HG02759 (cell line): ENCODE measurements around the gene COL6A3.

Source experiments
- ATAC-seq: cut with Tn5 transposase; IDR thresholded peaks from one replicate; pipeline ENCODE4 v1.9.1; 2021; ENCODE audit warnings: mild to moderate bottlenecking, moderate library complexity; ENCODE audit not compliant: unreplicated experiment

Gene COL6A3, protein sequence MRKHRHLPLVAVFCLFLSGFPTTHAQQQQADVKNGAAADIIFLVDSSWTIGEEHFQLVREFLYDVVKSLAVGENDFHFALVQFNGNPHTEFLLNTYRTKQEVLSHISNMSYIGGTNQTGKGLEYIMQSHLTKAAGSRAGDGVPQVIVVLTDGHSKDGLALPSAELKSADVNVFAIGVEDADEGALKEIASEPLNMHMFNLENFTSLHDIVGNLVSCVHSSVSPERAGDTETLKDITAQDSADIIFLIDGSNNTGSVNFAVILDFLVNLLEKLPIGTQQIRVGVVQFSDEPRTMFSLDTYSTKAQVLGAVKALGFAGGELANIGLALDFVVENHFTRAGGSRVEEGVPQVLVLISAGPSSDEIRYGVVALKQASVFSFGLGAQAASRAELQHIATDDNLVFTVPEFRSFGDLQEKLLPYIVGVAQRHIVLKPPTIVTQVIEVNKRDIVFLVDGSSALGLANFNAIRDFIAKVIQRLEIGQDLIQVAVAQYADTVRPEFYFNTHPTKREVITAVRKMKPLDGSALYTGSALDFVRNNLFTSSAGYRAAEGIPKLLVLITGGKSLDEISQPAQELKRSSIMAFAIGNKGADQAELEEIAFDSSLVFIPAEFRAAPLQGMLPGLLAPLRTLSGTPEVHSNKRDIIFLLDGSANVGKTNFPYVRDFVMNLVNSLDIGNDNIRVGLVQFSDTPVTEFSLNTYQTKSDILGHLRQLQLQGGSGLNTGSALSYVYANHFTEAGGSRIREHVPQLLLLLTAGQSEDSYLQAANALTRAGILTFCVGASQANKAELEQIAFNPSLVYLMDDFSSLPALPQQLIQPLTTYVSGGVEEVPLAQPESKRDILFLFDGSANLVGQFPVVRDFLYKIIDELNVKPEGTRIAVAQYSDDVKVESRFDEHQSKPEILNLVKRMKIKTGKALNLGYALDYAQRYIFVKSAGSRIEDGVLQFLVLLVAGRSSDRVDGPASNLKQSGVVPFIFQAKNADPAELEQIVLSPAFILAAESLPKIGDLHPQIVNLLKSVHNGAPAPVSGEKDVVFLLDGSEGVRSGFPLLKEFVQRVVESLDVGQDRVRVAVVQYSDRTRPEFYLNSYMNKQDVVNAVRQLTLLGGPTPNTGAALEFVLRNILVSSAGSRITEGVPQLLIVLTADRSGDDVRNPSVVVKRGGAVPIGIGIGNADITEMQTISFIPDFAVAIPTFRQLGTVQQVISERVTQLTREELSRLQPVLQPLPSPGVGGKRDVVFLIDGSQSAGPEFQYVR (N-terminal part only)

DNA sequence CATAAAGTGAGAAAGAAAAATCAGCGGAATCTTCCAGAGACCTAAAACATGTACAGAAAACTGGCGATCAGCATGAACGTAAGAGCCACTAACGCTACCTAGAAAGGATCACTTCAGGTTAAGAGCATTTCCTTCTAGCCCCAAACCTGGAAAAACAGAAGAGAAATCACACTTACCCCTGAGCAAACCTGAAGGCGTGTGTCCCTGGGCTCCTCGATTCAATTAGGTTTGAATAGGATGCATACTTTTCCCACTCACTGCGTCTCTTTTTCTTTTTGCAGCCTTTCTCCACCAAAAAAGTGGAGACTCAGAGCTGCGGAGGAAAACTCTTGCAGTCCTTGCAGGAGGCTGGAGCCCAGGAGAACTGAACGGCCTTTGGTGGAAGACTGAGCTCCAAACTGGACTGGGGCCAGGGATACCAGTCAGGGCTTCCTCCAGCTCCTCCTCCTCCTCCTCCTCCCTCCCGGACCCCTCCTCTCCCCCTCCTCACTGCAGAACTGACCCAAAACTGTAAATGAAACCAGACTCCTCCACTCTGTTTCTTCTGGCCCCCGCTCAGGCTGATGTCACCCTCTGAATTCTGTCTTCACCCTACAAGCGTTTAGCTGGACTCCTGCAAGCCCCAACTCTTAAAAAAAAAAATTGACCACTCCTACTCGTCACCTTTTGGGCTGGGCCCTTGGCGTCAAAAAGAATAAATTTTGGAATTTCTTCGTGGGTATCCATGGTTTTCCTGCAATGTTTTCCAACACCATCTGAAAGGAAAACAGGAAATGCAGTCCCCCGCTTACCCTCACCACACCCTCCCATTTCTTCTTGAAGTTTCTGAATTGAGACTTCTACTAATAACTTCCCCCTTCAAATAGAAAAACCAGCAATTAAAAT is at the start of gene COL6A3:
COL6A3 (minus strand) TSS at position 388 of the 885 bp plus-strand sequence. CDS start 17,347 bp downstream, outside the sequence.
- ATAC-seq = no peak

DNA sequence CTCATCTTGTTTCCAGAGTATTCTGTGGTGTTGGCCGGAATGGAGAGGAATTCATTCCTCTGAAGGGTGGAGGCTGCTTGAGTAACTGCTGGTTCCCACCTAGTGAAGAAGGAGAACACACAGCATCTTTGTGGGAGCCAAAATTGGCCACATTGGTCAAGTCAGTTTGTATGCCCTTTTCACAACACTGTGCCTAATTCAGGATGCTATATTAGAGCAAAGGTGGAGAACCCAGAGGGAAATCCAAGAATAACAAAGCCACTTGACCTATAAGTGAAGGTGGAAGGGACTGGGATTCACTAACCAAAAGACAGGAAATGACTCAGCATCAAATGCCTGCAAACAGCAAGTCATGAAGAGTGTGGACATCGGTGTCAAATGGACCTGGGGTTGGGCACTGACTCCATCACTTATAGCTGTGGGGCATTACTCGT is 45.8 kb upstream of the COL6A3 start:
- ATAC-seq = no peak

DNA sequence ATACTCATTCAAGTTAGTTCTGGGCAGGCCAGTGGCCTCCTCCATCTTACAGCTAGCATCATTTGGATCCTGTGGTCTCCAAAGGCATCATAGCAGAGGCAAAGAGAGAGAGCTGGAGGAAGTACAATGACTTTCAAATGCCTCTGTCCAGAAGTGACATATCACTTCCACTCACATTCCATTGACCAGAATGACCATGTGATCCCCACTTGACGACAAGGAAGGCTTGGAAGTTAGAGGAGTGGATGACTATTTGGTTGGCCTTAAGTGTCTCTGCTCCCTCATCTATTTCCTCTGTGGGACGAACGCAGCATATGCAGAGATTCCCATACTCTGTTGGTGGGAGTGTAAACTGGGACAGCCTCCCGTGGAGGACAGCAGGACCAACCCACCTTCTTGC is 45.3 kb upstream of the COL6A3 start:
- ATAC-seq = no peak

DNA sequence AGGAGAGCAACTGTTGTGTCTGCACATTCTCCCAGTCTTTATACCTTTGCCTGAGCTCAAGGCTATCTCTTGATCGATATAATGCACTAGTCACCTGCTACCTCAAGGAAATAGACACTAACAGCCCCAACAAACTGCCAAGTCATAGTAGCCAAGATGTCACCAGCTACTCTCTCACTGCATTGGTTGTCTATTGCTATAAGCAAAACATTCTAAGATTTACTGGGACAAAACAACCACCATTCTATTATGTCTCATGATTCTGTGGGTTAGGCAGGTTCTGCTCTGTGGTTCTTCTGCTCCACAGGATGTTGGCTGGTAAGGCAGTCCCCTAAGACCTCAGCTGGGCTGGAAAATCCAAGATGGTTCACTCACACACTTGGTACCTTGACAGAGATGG is 44.6 kb upstream of the COL6A3 start:
- no peak for ATAC-seq

DNA sequence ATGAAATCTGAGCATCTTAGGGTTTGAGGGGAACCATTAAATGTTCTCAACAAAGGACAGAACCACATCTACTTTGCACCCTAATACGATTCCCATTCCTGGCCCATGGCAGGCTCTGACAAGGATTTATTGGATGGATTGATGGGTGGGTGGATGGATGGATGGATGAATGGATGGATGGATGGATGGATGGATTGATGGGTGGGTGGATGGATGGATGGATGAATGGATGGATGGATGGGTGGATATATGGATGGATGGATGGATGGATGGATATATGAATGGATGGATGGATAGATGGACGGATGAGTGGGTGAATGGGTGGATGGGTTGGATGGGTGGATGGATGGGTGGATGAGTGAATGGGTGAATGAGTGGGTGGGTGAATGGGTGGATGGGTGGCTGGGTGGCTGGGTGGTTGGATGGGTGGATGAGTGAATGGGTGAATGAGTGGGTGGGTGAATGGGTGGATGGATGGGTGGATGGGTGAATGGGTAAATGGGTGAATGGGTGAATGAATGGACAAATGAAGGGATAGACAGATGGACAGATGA is 43.5 kb upstream of the COL6A3 start:
- no peak for ATAC-seq

DNA sequence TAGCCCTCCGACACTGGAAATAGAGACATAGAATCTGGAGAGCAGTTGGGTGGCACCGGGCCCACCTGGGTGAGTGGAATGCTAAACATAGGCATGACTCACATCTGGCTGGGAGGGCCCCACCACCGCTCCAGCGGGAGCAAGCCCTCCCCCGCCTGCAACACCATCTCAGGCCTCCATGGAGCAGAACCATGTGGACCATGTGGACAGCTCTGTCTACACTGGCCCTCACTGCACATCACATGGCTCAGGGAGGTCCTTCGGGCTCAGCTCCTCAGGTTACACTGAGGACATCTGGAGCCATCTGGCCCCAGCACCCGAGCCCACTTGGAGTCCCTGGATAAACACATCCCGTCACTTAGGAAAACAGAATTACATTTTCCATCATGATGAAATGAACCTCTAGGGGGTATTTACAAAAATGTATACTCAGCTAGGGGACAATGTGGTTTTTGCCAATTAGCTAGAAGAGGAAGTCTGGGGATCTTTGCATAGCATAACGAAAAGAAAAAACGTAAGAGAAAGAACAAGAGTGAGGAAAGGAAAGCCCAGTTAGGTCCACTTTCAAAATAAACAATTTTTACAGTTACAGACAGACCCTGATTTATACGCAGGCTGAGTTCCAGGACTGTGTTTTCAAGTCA is 42.4 kb upstream of the COL6A3 start:
- ATAC-seq = no peak

DNA sequence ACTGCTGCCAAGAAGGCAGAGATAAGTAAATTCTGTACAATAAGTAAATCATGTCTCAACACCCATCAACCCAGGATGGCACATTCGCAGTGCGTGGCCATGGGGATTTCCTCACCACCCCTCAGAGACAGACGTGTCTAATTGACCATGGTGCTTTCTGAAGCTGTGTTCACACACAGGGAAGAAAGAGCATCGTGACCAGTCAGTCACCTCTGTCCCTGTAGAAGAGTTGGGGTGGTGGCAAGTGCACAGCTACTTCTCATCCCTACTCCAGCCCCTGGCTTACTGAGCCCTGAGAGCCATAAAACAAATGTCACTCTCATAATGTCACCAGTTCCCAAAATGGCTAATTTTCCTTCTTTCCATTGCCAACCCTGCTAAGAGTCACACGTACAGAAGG is 41.8 kb upstream of the COL6A3 start:
- no peak for ATAC-seq

DNA sequence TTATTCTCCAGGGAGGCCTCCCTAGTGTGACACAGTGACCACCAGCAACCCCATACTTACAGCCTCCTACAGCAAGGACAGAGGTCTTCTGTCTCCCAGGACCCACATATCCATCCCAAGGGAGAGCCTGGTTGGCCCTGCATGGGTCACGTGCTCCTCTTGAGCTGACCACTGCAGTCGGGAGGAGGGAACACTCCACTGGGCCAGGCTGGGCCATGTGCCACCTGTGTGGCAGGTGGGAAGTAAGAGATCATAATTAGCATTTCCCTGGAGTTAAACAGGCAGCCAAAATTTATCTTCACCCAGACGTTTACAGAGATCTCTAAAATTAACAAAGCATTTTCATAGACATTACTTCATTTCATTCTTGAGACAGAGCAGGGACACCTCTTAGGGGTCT is 39.7 kb upstream of the COL6A3 start:
- ATAC-seq = no peak

DNA sequence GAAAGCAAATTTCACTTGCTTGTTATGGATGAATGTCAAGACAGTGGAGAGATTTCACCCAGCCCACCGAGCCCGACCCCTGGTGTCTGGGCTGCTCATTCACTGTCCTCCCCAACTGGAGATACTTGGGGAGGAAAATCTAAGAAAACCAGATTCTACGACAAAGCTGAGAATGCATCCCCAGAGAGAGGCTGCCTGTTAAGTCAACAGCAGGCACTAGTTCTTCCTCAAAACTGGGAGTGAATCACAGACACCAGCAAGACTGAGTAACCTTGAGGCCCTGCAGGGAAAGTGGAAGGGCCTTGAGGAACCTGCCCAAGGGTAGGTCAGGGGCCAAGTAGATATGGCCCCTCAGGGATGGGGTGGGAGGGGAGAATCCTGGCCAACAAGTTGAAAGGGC is 38.9 kb upstream of the COL6A3 start:
- ATAC-seq = no peak

DNA sequence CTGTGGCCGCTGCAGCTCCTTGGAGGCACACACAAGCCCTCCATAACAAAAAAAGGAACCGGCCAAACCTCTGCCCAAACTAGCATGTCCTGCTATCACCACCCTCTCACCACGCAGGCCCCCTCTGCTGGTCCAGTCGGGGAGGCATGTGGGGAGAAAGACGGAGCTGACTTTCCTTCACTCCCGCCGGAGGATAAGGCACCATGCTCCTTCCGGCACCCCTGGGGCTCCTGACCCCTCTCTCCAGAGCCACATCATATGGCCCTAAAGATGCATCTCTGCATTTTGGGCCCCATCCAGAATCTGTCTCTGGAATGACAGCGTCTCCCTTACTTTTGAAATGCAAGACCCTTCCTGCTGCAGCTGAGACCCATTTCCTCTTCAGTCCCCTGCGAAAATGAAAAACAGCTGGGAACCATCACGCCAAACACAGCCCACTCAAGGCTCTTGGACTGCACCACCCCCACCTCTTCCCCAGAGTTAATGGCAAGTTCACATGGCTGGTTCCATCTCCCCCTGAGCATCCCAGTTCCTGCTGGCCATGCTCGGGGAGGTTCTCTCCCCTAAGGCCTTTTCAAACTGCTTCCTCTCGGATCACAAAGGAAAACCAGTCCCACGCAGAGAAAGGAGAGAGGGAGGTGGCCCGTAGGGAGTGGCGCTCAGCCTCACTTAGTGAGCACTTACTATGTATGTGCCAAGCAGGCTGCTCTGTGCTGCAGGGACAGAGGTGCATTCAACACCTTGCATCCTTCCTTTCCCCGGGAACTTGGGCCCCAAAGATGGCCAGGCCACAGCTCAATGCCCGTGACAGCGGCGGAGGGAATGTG is 37.9 kb upstream of the COL6A3 start:
- no peak for ATAC-seq

DNA sequence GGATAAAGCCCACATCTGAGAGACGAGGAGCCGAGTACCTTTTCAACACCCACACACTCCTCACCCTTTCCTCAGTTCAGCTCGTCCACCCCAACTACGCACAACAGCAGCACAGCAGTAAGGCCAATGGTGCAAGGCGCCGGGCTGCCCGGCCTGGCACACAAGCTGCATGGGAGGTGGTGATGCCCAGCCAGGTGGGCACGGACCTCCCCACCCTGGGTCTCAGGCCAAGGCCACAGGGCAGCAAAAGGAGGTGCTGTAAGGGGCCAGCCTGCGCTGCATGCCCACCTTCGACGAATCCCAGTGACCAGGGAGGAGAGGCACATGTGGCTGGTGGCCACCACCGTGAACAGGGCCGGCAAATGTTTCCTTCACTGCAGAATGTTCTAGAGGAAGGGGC is 36.6 kb upstream of the COL6A3 start:
- ATAC-seq = no peak

DNA sequence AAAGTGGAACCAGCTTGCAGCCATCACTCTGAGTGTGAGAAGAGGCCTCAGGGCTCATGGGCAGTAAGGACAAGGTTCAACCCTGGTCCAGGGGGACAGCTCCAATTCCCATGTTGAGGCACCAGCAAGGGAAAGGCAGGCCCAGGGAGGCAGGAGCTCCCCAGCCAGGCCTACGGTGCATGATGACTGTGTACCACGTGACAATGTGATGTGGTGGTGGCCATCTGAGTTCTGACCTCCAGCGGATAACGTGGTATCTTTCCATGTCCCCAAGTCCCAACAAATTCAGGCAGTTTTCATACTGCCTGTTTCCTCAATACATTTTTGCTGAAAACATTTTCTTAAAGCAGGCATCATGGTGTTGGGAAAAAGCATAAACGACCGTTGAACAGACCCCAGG is 36.1 kb upstream of the COL6A3 start:
- no peak for ATAC-seq

DNA sequence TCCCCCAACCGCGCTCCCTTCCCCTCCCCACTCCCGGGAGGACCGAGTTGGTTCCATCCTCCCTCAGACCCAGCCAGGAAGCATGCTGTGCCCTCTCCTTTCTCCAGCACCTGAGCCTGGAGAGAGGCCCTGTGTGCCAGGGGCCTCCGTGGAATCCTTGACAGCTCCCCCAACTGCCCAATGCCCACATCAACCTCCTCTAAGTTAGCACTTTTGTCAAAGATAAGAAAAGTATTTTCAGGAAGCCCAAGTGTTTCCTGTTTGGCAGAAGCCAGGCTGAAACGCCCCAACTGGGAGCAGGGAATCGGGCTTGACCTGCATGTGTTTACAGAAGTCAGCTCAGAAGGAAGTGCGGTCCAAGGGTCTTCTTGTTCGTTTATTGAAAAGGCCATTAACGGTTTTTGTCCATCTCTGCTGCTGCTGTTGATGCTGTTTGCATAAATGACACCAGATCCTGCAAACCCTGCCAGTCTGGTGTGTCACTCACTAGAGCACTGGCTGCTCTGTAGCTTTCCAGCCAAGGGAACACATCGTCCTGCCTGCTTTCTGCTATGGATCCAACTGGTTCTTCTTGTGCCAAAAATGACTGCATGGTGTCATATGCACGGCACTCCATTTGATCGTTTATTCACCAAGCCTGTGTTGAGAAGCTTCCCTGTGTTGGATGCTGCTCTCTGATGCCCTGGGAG is 35.4 kb upstream of the COL6A3 start:
- no peak for ATAC-seq

DNA sequence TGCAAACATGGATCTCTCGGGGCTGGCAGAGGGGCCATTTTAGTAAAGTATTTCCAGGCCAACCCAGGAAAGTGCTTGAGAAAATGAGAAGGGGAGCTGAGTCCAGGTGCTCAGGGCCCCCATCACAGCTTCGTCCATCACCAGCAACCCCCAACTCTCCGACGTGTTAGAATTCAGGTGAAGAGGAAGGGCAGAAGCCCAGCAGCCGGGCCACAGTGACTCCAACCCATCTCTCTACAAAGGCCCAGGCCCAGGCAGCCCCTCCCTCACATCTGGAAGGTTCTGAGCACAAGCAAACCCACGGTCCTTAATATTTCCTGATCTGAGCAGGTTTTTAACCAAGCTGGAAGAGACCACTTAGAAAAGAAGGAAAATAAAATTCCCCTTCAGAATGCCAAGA is 34.7 kb upstream of the COL6A3 start:
- no peak for ATAC-seq

DNA sequence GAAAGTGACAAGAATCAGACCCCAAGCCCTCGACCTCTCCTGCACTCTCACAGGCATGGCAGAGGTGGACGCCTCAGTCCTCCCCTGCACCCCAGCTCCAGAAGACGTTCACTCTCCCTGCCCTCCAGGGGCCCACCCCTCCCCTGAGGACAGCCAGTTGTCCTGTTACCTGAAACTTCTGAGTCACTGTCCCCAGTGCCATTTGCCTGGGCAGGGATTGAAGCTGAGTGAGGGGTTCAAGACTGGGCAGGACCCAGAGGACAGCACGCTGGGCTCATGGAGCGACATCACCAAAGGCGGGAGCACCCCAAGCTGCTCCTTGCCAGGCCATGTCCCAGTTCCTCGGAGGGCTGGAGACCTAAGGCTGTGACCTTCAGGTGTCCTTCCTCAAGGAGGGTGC is 34.2 kb upstream of the COL6A3 start:
- ATAC-seq = no peak

DNA sequence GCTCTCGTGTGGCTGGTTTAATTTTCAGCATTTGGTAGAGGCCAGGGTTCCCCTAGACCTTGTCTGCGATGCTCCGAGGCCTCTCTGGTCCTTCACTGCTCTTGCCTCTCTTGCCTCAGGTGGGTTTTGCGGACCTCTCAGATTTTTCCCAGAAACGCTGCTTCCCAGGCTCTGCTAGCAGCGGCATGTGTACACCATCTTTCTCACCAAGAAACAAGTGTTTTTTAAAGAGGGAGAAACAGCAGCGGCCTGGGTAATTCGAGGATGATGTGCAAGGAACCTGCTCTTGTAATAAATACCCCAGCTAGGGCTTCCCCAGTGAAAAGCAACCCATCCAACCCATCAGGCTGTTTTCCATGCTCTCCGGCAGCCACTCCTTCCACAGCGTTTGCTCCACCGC is 33.5 kb upstream of the COL6A3 start:
- ATAC-seq = no peak

DNA sequence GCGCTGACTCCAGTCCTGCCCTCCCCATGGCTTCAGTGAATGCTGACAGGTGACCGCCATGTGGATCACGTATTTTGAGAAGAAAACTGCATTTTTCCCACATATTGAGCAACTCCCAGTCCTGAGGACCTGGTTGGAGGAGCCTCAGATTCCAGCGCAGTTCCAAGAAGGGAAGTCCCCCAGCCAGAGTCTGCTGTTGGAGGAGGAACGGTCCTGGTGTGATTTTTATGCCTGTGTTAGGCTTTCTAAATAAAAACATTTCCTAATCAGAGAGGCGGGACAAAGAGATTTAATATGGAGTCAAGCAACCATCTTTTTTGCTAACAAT is 32.3 kb upstream of the COL6A3 start:
- ATAC-seq = no peak
